Measurements from ENCODE around the gene ZFYVE16.

Gene ZFYVE16

DNA sequence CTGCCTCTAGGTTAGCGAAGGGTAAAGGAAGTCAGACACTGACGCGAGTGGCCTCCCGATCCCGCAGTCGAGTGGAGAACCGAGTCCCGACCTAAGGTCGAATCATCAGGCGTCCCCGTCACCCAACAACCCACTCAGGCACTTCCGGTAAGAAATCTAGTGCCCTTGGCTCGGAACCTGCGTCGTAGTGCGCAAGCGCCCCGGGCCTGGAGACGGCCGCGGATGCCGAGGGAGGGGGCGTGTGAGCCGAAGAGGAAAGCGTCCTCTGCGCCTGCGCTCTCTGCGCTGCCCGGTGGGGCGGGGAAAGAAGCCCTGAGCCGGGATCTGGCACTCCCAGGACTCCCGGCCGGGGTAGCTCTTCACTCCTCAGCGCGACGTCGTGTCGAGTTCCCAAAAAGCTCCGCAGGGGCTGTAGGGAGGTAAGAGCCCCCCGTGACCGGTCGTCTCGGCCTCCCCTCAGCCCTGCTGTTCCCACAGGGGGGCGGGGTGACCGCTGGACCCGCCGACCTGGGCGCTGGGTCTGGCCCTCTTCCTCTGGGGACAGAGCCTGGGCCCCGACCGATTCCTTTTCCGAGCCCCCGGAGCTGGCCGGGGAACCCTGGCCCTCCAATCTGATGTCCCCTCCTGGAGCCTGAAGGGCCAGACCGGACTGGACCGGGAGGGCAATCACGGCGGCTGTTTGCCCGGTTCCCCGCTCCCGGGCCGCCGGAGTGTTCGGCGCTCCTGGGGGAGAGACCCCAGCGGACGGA lies at the start of gene ZFYVE16:
ZFYVE16 (plus strand) TSS at position 330 of the 749 bp plus-strand sequence. CDS start 26,084 bp downstream, outside the sequence.
- DNase-seq (ENCODE audit: low spot score) (peak; percentile 98), ATAC-seq (ENCODE audit: low read depth) (peak; percentile 87)
- Histone ChIP-seq H3K27ac (ENCODE audit: poor library complexity, severe bottlenecking) (peak within 1 kb of the TSS; percentile 64), H3K4me3 (ENCODE audit: severe bottlenecking) (peak within 1 kb of the TSS; percentile 88), H3K4me1 (ENCODE audit: insufficient read depth, poor library complexity, severe bottlenecking) (peaks cover 14% of the 10 kb centered on the region), H3K9me3 (ENCODE audit: severe bottlenecking) (no peaks in the 10 kb centered on the region), H3K27me3 (ENCODE audit: insufficient read depth, poor library complexity, severe bottlenecking) (no peaks in the 10 kb centered on the region), H3K36me3 (ENCODE audit: low read depth) (peaks cover 17% of the 10 kb centered on the region)
- TF ChIP-seq CTCF (IDR thresholded peaks at IDR 0.05; ENCODE audit: poor library complexity, severe bottlenecking): peak; percentile 41

- H3K27ac ChIP-seq (ENCODE audit: poor library complexity, severe bottlenecking): no peak overlapping the region
- H3K9me3 ChIP-seq (ENCODE audit: severe bottlenecking): no peaks in the 10 kb centered on the region
- ATAC-seq (ENCODE audit: low read depth) (no peak), DNase-seq (ENCODE audit: low spot score) (no peak)
- no peak for TF ChIP-seq CTCF (IDR thresholded peaks at IDR 0.05; ENCODE audit: poor library complexity, severe bottlenecking)
- no peaks in the 10 kb centered on the region for H3K36me3 ChIP-seq (ENCODE audit: low read depth)
- no peak overlapping the region for H3K4me3 ChIP-seq (ENCODE audit: severe bottlenecking)
- H3K27me3 ChIP-seq (ENCODE audit: insufficient read depth, poor library complexity, severe bottlenecking): no peaks in the 10 kb centered on the region
- no peaks in the 10 kb centered on the region for H3K4me1 ChIP-seq (ENCODE audit: insufficient read depth, poor library complexity, severe bottlenecking)
Observed at GRCh38 chr5:80360914-80361444, 46.9 kb upstream of the ZFYVE16 start.

DNA sequence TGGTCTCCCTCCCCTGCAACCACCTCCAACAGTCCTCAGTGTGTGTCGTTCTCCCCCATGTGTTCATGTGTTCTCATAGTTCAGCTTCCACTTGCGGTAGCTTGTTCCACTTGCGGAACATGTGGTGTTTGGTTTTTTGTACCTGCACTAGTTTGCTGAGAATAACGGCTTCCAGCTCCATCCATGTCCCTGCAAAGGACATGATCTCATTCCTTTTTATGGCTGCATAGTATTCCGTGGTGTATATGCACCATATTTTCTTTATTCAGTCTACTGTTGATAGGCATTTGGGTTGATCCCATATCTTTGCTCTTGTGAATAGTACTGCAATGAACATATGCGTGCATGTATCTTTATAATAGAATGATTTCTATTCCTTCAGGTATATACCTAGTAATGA lies 43.0 kb upstream of the ZFYVE16 start:
- H3K4me3 ChIP-seq (ENCODE audit: severe bottlenecking): no peak overlapping the region
- H3K27ac ChIP-seq (ENCODE audit: poor library complexity, severe bottlenecking): no peak overlapping the region
- DNase-seq (ENCODE audit: low spot score): no peak
- no peaks in the 10 kb centered on the region for H3K27me3 ChIP-seq (ENCODE audit: insufficient read depth, poor library complexity, severe bottlenecking)
- no peaks in the 10 kb centered on the region for H3K9me3 ChIP-seq (ENCODE audit: severe bottlenecking)
- no peaks in the 10 kb centered on the region for H3K36me3 ChIP-seq (ENCODE audit: low read depth)
- no peak for TF ChIP-seq CTCF (IDR thresholded peaks at IDR 0.05; ENCODE audit: poor library complexity, severe bottlenecking)
- no peak for ATAC-seq (ENCODE audit: low read depth)
- H3K4me1 ChIP-seq (ENCODE audit: insufficient read depth, poor library complexity, severe bottlenecking): no peaks in the 10 kb centered on the region

DNA sequence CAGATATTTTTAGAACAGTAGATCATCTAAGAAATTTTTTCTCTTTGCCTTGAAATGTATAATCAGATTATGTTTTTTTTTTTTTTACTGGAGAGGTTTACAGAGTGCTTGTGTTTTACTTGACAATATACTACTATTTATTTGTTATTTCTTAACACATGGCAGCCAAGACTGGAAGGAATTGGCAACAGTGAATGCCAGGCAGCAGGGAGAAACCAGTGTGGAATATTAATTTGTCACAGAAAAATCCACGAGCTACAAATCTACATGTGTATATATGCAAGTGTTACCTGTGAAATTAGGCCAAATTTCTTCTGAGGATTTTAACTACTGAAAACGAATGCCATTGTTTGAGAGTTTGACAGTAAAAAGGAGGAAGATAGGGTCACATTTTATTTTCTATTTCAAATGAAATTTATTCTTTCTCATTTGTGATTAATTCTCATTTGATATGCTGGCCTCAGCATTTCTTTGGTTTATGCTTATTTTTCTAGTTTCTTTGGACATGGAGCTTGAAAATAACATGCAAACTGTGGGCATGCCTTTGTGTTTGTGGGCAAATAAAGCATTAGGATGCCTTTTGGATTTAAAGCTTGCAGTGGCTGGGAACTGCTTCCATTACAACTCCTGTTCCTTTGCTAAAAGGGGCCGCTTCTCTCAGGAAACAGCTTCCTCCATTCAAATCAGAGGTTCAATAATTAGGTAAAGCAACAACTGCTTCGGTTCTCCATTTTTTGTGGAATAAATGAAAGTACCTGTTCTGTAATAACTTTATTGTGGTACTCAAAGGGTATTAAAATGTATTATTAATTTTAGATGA lies 39.0 kb upstream of the ZFYVE16 start:
- no peaks in the 10 kb centered on the region for H3K36me3 ChIP-seq (ENCODE audit: low read depth)
- H3K4me3 ChIP-seq (ENCODE audit: severe bottlenecking): no peak overlapping the region
- ATAC-seq (ENCODE audit: low read depth) (no peak), DNase-seq (ENCODE audit: low spot score) (no peak)
- H3K4me1 ChIP-seq (ENCODE audit: insufficient read depth, poor library complexity, severe bottlenecking): no peaks in the 10 kb centered on the region
- no peak overlapping the region for H3K27ac ChIP-seq (ENCODE audit: poor library complexity, severe bottlenecking)
- H3K27me3 ChIP-seq (ENCODE audit: insufficient read depth, poor library complexity, severe bottlenecking): no peaks in the 10 kb centered on the region
- H3K9me3 ChIP-seq (ENCODE audit: severe bottlenecking): no peaks in the 10 kb centered on the region
- TF ChIP-seq CTCF (IDR thresholded peaks at IDR 0.05; ENCODE audit: poor library complexity, severe bottlenecking): no peak

Measured in RWPE2 (cell line).